HG03457 (cell line): Measurements from ENCODE around the gene GRIK2.
"Not testable (repeated sequence)": the region's sequence is repeated elsewhere in the genome, so short reads cannot be mapped to it uniquely, and the experiment has no call there.

Experiments used
- ATAC-seq: cut with Tn5 transposase; IDR thresholded peaks from one replicate; pipeline ENCODE4 v1.9.1; 2021; ENCODE audit warnings: moderate number of reproducible peaks; ENCODE audit not compliant: unreplicated experiment

The GRIK2 gene

DNA sequence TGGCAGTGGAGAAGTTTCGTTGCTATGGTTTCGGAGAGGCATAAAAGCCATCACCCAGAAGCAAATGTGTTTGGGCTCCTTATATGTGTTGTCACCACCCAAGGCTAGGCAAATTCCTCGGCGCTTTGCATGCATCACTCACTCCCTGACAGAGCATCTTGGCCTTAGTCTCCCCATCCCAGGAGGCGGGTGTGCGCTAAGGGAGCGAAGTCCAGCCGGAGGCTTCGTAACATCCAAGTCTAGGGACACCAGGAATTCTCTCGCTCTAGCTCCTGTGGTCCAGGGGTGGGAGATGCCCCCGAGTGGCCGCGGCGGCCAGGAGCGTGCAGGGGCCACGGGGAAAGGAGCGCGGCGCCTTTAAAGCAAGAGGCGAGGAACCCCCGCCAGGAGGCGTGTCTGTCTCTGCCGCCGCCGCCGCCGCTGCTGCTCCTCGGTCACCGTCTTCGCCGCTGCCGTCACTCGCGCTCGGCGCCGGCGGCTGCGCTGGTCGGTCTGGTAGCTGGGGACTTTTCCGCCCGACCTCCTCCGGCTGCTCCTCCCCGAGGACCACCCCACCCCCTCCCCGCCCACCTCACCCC, at the start of gene GRIK2:
GRIK2 (plus strand) TSS at position 458 of the 578 bp plus-strand sequence.
- ATAC-seq: peak; percentile 73

DNA sequence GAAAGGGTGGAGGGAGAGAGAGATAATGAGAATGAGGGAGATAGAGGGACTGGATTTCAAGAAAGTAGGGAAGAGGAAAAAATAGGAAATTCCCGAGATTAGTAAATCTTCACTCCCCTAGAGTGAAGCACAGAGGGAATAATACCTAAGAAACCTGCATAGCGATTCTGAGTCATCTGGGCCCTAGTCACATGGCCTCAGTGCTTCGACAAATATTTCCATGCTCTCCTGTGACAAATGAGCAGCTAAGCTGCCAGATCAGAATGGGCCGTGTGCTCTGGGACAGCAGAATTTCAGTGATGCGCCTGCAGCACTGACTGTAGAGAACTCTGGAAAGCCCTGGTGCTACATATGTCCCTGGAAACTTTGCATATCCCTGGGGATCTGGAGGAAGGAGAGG, 48.6 kb upstream of the GRIK2 start:
- ATAC-seq: no peak

DNA sequence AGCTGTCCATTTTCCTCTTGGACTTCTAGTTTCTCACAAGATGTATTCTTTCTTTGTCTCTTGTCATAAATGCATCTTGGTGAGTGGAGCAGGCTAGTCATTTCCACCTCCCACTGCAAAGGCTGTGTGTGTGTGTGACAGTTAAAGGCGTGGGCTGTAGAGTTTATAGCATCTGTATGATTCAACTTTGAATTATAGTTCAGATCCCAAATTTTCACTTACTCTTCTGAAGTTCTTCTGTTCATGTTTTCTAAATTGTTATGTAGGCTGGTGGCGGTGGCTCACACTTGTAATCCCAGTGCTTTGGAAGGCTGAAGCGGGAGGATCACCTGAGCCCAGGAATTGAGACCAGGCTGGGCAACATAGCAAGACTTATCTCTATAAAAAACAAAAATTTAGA, 44.7 kb upstream of the GRIK2 start:
- ATAC-seq: no peak

DNA sequence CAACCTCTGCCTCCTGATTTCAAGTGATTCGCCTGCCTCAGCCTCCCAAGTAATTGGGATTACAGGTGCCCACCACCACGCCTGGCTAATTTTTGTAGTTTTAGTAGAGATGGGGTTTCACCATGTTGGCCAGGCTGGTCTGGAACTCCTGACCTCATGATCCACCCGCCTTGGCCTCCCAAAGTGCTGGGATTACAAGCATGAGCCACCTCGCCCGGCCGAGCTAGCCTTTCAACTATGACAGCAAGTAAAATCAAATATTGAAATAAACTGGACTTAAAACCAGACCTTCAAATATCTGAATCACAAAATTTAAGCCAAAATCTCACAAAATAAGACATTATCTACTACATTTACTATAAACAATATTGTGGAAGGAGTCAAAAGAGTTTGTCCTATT, 42.9 kb upstream of the GRIK2 start:
- ATAC-seq: not testable (repeated sequence)

- ATAC-seq: no peak
Measured at GRCh38 chr6:101351173-101351572, 42.3 kb upstream of the GRIK2 start.

- no peak for ATAC-seq
Measured at GRCh38 chr6:101352316-101352715, 41.2 kb upstream of the GRIK2 start.

- no peak for ATAC-seq
Measured at GRCh38 chr6:101365181-101365580, 28.3 kb upstream of the GRIK2 start.

DNA sequence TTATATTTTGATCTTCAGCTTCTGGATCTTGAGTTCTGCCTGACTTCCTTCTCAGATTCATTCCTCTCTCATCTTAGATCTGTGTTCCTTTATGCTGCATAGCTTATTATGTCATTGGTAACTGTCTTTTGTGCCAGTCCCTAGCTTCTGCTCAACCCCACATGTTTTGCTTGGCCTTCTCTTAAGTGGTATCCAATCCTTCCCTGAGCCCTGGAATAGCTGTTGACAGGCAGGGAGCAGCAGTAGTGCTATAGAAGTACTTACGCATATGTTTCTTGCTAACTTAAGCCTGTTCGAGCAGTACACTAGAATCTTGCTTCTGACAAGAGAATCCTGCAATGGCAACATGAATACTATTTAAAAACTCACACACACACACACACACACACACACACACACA, 13.6 kb upstream of the GRIK2 start:
- ATAC-seq: no peak

DNA sequence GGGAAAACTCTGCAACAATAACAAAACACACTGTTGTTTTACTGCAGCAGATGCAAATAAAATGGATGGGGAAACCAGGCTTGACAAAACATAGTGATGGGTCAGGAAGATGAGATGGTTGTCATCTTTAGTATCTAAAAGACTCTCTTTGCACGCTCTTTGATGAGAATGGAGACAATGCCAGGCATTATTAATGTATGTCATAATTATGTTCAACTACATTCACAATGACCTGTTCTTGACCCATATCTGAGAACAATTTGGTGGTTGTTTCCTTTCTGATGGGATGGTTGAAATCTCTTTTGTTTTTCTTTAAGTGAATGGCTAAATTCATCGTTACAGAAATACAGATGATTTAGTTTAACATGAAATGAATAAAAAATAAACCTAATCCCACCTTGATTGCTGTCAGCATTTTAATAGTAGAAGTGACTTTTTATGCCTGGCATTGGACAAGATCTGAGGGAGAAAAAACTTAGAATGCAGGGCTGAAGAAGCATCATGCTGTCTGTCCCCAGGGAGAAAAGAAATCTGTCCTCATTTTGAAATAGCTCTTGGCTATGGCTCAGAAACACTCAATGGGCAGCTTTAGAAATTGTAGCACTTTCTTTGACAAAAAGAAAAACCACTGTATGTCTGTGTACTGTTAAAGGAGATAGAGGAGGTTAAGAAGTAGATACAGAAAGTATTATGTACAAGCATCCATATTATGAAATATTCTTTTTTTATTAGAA, 12.4 kb upstream of the GRIK2 start:
- no peak for ATAC-seq

GRCh38 chr6:101383747-101384146, 9.8 kb upstream of the GRIK2 start:
- not testable (repeated sequence) for ATAC-seq

DNA sequence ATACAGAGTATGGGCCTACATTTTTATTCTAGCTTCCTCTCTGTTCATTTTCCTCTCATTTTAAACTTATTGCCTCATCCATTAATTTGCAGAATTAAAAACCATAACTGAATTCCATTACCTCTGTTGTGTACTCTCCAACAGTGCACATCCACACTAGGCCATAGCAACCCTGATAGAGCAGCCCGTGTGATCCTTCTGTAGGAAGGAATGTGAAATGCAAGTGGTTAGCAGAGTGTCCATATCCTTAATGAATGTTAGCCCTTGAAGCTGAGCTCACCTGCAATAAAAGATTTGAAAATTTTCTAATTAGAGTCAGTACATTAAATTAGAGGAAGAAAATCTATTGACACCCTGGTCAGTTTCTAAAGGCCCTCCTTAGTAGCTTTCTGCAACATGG, 6.5 kb upstream of the GRIK2 start:
- no peak for ATAC-seq

- no peak for ATAC-seq
Measured at GRCh38 chr6:101391772-101392585, 1.5 kb upstream of the GRIK2 start.

DNA sequence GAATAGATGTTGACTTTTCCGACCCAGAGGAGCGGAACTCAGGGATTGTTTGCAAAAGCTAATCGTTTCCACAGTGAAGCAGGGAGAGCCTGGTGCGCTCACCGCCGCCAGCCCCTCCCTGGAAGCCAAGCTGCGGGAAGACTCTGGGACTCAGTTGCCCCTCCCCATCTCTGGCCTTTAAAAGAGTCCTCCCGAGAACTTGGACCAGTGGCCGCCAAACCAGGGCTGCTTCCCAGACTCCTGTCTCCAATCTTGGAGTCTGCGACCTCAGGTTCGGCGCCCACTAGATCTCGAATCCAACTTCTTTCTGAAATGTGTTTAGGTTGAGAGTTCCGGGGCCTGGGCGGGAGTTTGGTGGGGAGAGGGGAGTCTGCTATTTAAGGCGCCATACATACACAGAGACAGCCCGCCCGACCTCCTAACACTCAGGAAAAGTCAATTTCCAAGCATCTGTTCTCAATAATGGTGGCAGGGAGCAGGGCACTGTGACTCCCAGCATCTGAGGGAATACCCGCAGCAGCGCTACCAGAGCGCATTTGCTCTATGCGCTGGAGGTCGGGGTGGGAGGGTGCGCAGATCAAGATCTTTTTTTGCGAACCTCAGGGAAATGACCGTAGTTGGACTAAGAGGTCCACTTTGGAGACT, 800 bp upstream of the GRIK2 start:
- ATAC-seq: no peak

- no peak for ATAC-seq
Measured at GRCh38 chr6:101393829-101394251, 332 bp downstream of the GRIK2 start.

GRCh38 chr6:101394936-101395335, 1.4 kb downstream of the GRIK2 start:
- no peak for ATAC-seq

DNA sequence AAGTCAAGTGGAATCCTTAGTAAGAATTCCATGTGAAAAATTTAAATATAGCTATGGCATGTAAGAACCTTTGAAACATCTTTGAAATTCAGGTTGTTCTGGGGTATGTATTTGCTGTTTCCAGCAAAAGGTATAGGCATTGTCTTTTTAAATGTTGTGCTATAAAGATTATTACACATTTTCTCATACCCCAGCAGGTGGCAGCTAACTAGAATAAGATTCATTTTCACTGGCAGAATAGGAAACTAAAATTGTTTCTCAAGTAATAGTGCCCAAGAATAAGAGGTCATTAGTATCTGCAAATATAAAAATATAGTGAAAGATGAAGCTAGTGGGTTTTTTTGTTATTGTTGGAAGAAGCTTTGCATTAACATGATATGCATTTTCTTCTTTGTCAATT, 1.8 kb downstream of the GRIK2 start:
- no peak for ATAC-seq

DNA sequence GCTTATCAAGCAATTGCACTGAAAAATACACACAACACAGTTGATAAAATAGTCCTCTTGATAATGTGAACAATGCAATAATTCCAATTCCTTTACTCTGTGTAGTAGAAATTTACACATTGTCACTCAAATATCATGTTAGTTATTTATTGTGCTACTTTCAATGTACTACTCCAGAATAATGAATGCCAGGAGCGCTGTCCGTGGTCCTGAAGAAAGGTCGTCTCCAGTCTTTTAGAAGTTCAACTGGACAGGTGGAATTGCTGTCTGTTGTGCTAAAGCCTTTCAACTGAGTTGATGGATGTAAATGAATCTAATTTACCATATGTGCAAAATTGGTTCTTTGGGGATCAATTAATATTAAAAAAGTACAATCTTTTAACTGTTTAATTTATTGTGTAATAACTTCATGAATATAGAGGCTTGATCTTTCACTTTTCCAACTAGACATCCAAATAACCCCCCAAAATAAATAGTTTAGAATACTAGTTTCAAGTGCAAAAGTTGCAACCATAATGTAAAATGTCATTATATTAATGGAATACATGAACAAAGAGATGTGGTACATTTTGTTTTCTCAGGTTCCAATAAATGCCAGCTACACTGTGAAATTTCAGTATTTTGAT, 3.2 kb downstream of the GRIK2 start:
- no peak for ATAC-seq

GRCh38 chr6:101397199-101397598, 3.7 kb downstream of the GRIK2 start:
- ATAC-seq: no peak

GRCh38 chr6:101398716-101399615, 5.5 kb downstream of the GRIK2 start:
- ATAC-seq: no peak

DNA sequence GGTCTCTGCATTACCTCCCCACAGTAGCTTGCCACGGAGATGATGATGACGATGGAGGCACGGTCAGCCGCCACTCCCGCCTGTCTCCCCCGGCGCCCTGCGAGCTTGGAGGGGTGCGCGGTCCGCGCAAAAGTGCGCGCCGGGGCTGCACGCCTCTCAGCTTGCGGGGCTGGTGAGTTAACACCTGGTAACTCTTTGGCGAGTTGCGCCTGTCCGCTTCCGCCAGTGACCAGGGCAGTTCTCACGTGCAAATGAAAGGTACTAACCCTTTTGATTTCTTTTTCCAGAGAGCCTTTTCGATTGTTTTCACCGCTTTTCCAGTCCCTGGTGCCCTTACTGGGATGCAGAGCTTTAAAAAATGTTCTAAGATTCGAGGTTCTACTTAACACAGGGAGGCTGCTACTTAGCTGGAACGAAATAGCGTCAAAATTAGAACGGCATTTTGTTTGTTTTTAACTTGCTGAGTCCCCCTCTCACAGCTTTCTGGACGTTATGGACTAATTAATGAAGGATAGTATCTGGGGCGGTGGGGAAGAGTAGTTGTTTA, 6.2 kb downstream of the GRIK2 start:
- ATAC-seq: no peak
